ENCODE measurements around the gene PURB. TPM values are rescaled to one million over a fixed set of nuclear protein-coding genes. Genes with fewer than 3 reads are reported as not detected.
A peak's percentile ranks its signal among the peaks of the same experiment; 100 is the strongest.

Gene PURB
- total and polyA plus RNA-seq, 9 of the 15 experiments (the other 6 are each of a cell fraction or from before 2014, with no cell fraction given), result 1.6 to 14.1 (median 8.8) TPM

GRCh38 chr7:44847509-44847919, 37.8 kb downstream of the PURB start (continued):
- TF ChIP-seq BRF2 (IDR thresholded peaks at IDR 0.05; ENCODE audit: borderline replicate concordance, insufficient read depth, insufficient read length) (no peak), ARID3B (CRISPR knock-in tag; IDR thresholded peaks at IDR 0.05; ENCODE audit: borderline replicate concordance) (no peak), AFF1 (IDR thresholded peaks at IDR 0.05; ENCODE audit: low read depth in 1 of 2, partially characterized antibody in 2 of 2) (peak in 1 of 2 experiments; percentile 72), MAFK (IDR thresholded peaks at IDR 0.05; ENCODE audit: low read length) (no peak), CCNT2 (IDR thresholded peaks at IDR 0.05; ENCODE audit: borderline replicate concordance, extremely low read depth, insufficient read length, low read depth, low read length) (peak; percentile 88), ZNF764 (CRISPR knock-in tag; IDR thresholded peaks at IDR 0.05; ENCODE audit: low read depth) (no peak), ZMIZ1 (IDR thresholded peaks at IDR 0.05; ENCODE audit: low read depth in 2 of 2, low read length in 2 of 2) (no peak; a peak in 1 of 4 replicates), E2F4 (CRISPR knock-in tag; IDR thresholded peaks at IDR 0.05; ENCODE audit: low read depth) (no peak; the same call in 1 of the 2 replicates), BRD9 (IDR thresholded peaks at IDR 0.05; ENCODE audit: low read depth, partially characterized antibody) (no peak), ZNF696 (CRISPR knock-in tag; conservative IDR thresholded peaks at IDR 0.05) (no peak), ZZZ3 (IDR thresholded peaks at IDR 0.05) (0 out of 2 replicates have a peak, but pooled peaks have one; percentile 16), RBM34 (IDR thresholded peaks at IDR 0.05; ENCODE audit: borderline replicate concordance, insufficient read depth, low read length) (no peak), SAFB (IDR thresholded peaks at IDR 0.05; ENCODE audit: borderline replicate concordance, low read depth, low read length) (no peak)

Data from K562 (cell line).